Aortic smooth muscle cell (primary cell): ENCODE results near the gene TKFC. TPM values are rescaled to one million over a fixed set of nuclear protein-coding genes. Genes with fewer than 3 reads are reported as not detected.

Source experiments
- total RNA-seq: library from RNA; depleted of rRNA; stranded (reverse); fragments of >200 nt; gene quantifications from 2 replicates; pipeline ENCODE4 v1.2.3, GENCODE V29; 2014

Gene TKFC
- total RNA-seq, result 14.5 and 20.1 TPM in 2 replicates

DNA sequence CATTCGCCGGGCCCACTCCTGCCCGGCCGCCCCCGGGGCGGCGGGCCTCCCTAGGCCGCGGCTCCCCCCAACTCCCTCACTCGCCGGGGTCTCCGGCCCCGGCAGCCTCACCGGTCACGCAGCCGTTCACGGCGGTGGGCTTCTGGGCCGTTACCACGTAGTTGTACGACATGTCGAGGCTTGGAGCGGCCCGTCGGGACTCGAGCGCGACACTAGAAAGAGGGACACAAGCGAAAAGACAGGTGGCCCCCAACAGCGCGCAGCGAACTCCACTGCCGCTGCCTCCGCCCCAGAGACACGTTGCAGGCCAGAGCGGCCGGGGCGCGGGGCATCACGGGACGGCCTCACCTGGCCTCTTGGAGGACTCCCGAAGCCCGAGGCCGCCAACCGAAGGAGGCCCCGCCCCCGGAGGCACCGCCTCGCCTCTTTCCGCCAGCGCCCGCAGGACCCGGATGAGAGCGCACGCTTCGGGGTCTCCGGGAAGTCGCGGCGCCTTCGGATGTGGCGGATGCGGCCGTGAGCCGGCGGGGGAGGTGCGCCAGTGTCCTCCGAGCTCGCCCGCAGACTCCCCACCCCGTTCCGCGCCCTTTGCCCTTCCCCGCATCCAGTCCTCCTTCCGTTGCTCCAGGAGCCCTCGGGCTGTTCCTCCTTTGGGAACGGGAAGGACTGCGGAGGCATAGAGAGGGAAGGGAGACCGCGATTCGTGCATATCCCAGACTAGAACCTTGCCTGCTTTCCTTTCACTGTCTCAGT, at the start of gene TKFC, which contains the start of gene DDB1:
TKFC (plus strand) TSS at position 432 of the 753 bp plus-strand sequence. CDS start 1,501 bp downstream, outside the sequence.
DDB1 (minus strand) TSS at position 309 of the 753 bp plus-strand sequence; CDS start at position 172, 137 bp downstream.

DNA sequence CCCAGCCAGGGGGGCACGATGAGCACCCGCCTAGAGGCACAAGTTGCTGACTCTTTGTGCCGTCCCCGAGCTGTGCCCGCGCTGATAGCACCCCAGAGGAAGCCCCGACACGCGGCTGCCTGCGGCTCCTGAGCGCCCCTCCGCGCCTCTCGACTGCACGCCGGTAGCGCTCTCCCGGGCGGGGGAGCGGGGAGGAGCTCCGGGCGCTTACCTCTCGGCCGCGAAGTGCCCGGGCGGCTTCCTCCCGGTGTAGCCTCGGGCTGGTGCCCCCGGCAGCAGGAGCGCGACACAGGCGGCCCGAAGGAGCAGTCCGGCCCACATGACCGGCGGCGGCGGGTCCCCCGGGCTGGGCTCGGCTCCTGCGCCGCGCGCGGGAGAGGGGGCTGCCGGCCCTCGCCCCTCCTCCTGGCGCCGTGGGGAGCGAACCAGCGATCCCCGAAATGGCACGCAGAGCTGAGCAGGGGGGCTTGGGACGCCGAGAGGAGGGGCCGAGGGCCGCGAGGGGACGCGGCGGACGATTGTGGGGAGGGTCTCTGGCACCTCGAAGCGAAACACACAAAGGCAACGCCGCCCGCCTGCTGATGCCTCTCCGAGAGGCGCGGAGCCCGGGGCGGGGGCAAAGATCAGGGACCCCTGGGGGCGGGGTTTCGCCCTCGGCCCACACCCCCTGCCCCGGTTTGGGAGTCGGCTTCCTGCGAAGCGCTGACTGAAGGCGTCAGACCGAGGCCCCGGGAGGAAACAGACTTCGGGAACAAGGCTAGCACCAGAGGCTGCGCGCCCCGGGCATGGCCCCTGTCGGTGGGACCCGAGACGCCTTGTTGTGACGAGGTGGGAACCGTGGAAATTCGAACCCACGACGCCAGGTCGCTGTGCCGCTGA, 38.1 kb upstream of the TKFC start, which contains the start of gene VWCE:
VWCE (minus strand) TSS at position 600 of the 879 bp plus-strand sequence; CDS start at position 321, 279 bp downstream.

GRCh38 chr11:61361741-61362541, 28.9 kb downstream of the TKFC start, which contains the start of the genes CYB561A3 and TMEM138:
TSS of gene CYB561A3 (minus strand) at chr11:61361882. CDS start at chr11:61356713, 5,169 bp downstream.
TSS of gene TMEM138 (plus strand) at chr11:61362374. CDS start at chr11:61364391, 2,017 bp downstream.

Other genes with a start within 250 kb of the TKFC start
- not detected in 2 replicates for gene CD5, start 230.7 kb upstream of the TKFC start, total RNA-seq
- gene VPS37C, start 171.8 kb upstream of the TKFC start, total RNA-seq, result 8.1 and 8.8 TPM in 2 replicates
- 0.25 and 0.79 TPM in 2 replicates for gene PGA3, start 129.7 kb upstream of the TKFC start, total RNA-seq
- gene PGA4, start 110.9 kb upstream of the TKFC start, total RNA-seq, result 0.06 TPM in 1 of 2 replicates, not detected in the other
- gene PGA5, start 92.1 kb upstream of the TKFC start, total RNA-seq, result 0.13 TPM in 1 of 2 replicates, not detected in the other
- gene VWCE, start 37.9 kb upstream of the TKFC start, total RNA-seq, result 0.92 and 2.0 TPM in 2 replicates
- gene DDB1, start 123 bp upstream of the TKFC start, total RNA-seq, result 315 and 361 TPM in 2 replicates
- gene CYB561A3, start 28.7 kb downstream of the TKFC start, total RNA-seq, result 35.1 and 45.0 TPM in 2 replicates
- 16.1 and 17.7 TPM in 2 replicates for gene TMEM138, start 29.1 kb downstream of the TKFC start, total RNA-seq
- 6.5 and 7.7 TPM in 2 replicates for gene TMEM216, start 59.4 kb downstream of the TKFC start, total RNA-seq
- gene CPSF7, start 96.7 kb downstream of the TKFC start, total RNA-seq, result 12.6 and 15.0 TPM in 2 replicates
- 40.7 and 42.9 TPM in 2 replicates for gene SDHAF2, start 96.9 kb downstream of the TKFC start, total RNA-seq
- gene LRRC10B, start 175.5 kb downstream of the TKFC start, total RNA-seq, result under 0.01 TPM in 1 of 2 replicates, not detected in the other
- gene SYT7, start 247.8 kb downstream of the TKFC start, total RNA-seq, result 8.9 and 21.5 TPM in 2 replicates